Muscle layer of duodenum (tissue), 2 donors: ENCODE data around the gene TIMM17A.
A peak's percentile ranks its signal among the peaks of the same experiment; 100 is the strongest.

Experiments
- H3K27ac ChIP-seq: one replicate; pipeline ENCODE4 v1.7.0; 2013; ENCODE audit warnings: mild to moderate bottlenecking, low read length
- H3K27me3 ChIP-seq: one replicate; pipeline ENCODE4 v1.7.0; 2013; ENCODE audit warnings: low read depth, mild to moderate bottlenecking, control low read depth, low read length
- H3K36me3 ChIP-seq, 2 donors: one replicate each; pipeline ENCODE4 v1.7.0; 2013; ENCODE audit warnings: low read length in 2 of 2, control low read depth in 1 of 2, mild to moderate bottlenecking in 1 of 2; ENCODE audit not compliant: insufficient read depth in 2 of 2, control insufficient read depth in 1 of 2
- H3K4me1 ChIP-seq, 2 donors: one replicate each; pipeline ENCODE4 v1.7.0; 2013; ENCODE audit warnings: low read length in 2 of 2, mild to moderate bottlenecking in 2 of 2, control low read depth in 1 of 2, moderate library complexity in 1 of 2; ENCODE audit not compliant: insufficient read depth in 2 of 2, control insufficient read depth in 1 of 2
- H3K4me3 ChIP-seq, 2 donors: one replicate each; pipeline ENCODE4 v1.7.0; 2013; ENCODE audit warnings: low read length in 2 of 2, low read depth in 1 of 2, mild to moderate bottlenecking in 1 of 2
- H3K9me3 ChIP-seq, 2 donors: one replicate each; pipeline ENCODE4 v1.7.0; 2013; ENCODE audit warnings: low read length in 2 of 2, control low read depth in 1 of 2, mild to moderate bottlenecking in 1 of 2; ENCODE audit not compliant: control insufficient read depth in 1 of 2
- donor health status: healthy.

Gene TIMM17A

GRCh38 chr1:201955009-201955728 lies at the start of gene TIMM17A:
TSS of gene TIMM17A (plus strand) at chr1:201955503. CDS start at chr1:201955527, 24 bp downstream.
- H3K9me3 ChIP-seq: no peaks in the 10 kb centered on the region
- H3K4me3 ChIP-seq: peak within 1 kb of the TSS; percentile 88 to 99
- peaks cover 0 to 16% of the 10 kb centered on the region in 2 donors for H3K4me1 ChIP-seq
- no peaks in the 10 kb centered on the region for H3K27me3 ChIP-seq
- peaks cover 9 to 17% of the 10 kb centered on the region in 2 donors for H3K36me3 ChIP-seq
- H3K27ac ChIP-seq: peak within 1 kb of the TSS; percentile 97

- peak overlapping the region in 1 of 2 donors; percentile 2 for H3K4me3 ChIP-seq
- H3K4me1 ChIP-seq: peaks cover 0 to 37% of the 10 kb centered on the region in 2 donors
- H3K36me3 ChIP-seq: no peaks in the 10 kb centered on the region
- no peaks in the 10 kb centered on the region for H3K9me3 ChIP-seq
- no peaks in the 10 kb centered on the region for H3K27me3 ChIP-seq
- H3K27ac ChIP-seq: peak overlapping the region; percentile 80
Measured at GRCh38 chr1:201906336-201906735, 49.0 kb upstream of the TIMM17A start.

DNA sequence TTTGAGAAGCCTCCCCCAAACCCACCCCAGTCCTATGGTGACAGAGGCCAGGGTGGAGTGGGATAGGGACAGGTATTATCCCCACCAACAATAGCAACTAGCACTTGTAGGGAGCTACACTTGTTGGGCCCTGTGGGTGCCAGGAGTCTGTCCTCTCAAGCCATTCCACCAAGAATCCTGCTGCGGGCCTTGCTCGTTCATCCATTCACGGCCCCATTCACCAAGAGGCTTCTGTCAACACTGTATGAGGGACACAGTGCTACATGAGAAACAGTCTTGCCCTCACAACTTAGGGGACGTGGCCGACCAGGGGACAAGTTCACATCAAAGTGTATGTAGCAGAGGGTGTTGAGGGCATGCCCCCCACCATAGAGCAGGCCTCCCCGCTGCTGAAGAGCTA lies 47.7 kb upstream of the TIMM17A start:
- peak overlapping the region; percentile 80 for H3K27ac ChIP-seq
- H3K36me3 ChIP-seq: no peaks in the 10 kb centered on the region
- no peaks in the 10 kb centered on the region for H3K9me3 ChIP-seq
- H3K27me3 ChIP-seq: no peaks in the 10 kb centered on the region
- H3K4me1 ChIP-seq: peaks cover 0 to 44% of the 10 kb centered on the region in 2 donors
- H3K4me3 ChIP-seq: no peak overlapping the region

DNA sequence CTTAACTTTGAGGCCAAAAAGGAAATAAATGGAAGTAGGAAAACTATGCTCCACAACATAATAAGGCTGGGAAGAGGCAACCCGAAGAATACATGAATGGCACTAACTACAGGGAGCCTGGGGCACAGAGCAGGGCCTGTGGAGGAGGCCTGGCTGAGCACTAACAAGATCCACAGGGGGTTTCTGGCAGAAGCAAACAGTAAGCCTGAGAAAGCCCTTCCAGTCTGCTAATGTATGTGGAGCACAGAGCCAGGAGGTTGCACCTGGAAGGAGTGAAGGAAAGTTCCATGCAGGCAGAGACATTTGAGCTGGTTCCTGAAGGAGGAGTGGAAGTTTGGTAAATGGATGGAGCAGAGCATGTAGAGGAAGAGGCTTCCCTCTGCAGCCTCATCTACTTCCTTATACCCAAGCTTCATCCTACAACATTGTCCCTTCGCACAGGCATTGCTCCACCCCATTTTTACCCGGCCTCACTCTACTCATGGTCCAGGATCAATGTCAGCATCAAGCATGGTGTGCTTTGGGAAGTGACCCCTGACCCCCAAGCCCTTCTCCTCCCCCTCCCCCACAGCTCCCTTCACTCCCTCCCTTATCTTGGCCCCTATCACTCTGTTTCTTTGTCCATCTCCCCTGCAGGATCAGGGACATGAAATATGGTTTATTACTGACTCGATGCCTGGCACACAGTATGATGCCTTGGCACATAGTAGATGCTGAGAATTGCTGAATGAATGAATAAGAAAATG lies 43.3 kb upstream of the TIMM17A start:
- Histone ChIP-seq H3K36me3 (no peaks in the 10 kb centered on the region), H3K9me3 (no peaks in the 10 kb centered on the region), H3K27me3 (no peaks in the 10 kb centered on the region), H3K27ac (peak overlapping the region; percentile 3), H3K4me1 (peaks cover 3 to 47% of the 10 kb centered on the region in 2 donors), H3K4me3 (no peak overlapping the region)

DNA sequence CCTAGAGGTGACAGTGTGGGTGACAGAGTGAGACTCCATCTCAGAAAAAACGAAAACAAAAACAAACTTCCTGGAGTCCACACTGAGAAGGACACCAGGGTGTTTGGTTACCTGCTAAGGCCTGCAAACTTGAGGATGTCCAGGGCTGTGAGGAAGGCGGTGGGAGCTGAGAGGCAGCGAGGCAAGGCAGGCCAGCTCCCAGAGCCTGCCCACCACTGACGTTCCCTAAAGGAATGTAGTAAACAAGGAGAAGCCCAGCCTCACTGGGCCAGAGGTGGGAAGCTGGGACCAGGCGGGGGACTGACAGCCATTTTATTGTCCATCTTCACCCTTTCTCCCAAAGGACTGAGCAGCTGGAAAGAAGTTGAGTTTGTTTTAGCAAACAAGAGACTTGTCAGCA lies 42.5 kb upstream of the TIMM17A start:
- Histone ChIP-seq H3K4me1 (peaks cover 3 to 50% of the 10 kb centered on the region in 2 donors), H3K9me3 (no peaks in the 10 kb centered on the region), H3K27ac (peak overlapping the region; percentile 60), H3K4me3 (no peak overlapping the region), H3K36me3 (no peaks in the 10 kb centered on the region), H3K27me3 (no peaks in the 10 kb centered on the region)

DNA sequence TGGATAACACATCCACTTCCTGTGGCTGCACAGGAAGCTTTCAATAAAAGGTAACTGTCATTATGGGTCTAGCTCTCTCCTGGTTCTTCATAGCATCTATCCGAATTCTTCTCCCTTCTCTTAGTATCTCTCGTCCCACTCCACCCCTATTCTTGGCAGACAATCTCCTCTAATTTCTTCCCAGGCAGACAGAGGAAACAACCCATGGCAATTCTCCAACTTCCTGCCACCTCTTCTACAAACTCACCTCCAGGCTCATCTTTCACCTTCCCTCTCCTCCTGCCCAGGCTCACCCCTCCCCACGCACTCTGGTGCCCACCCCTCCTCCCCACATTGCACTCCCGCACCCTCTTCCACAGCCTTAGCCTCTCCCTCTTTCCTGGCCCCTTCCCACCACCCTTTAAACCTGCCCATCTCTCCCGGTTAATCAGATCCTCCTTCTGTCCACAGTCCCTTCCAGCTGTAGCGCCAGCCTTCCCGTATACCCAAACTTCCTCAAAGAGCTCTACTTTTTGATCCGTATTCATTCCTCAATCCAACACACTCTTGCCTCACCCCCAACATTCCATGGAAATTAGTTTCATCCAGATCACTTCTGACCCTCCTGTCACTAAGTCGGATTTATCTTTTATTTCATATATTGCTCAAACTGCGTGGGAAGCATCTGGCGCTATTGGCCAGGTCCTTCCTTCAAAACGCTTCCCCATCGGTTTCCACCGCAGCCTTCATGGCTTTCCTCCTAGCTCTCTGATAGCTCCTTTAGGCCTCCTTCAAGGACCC lies 40.7 kb upstream of the TIMM17A start:
- Histone ChIP-seq H3K4me3 (peak overlapping the region in 1 of 2 donors; percentile 6), H3K27ac (peak overlapping the region; percentile 76)

DNA sequence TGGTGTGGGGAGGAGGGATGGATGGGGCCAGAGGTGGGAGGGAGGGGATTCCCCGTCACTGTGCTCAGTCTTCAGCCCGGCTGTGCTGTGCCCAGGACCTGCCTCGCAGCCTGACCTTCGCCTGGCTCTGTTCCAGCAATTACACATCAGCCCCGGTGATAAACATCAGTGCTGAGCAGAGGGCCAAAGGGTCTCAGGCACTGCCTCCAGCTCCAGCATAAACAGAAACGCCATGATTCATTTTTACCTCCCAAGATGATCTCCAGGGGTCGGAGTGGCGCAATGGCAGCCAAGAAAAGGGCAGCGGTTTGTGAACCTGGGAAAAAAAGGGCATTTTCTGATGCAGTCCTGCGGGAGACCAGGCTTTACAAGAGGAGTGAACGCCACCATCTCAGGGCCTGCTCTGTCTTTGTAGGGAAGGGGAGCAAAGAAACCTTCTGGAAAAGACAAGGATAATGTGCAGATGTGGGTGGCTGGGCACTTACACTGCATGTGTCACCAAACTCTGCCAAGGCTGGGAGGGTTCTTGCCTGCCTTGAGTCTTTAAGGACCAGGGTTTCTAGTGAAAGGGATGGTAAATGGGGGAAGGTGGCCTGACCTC lies 38.6 kb upstream of the TIMM17A start:
- H3K4me1 ChIP-seq: peaks cover 3 to 57% of the 10 kb centered on the region in 2 donors
- peak overlapping the region in 1 of 2 donors; percentile 27 for H3K4me3 ChIP-seq
- H3K27ac ChIP-seq: peak overlapping the region; percentile 76
- H3K36me3 ChIP-seq: no peaks in the 10 kb centered on the region
- no peaks in the 10 kb centered on the region for H3K27me3 ChIP-seq
- no peaks in the 10 kb centered on the region for H3K9me3 ChIP-seq

More for the DNA sequence above, 40.7 kb upstream of the TIMM17A start:
- H3K4me1 ChIP-seq: peaks cover 3 to 54% of the 10 kb centered on the region in 2 donors
- no peaks in the 10 kb centered on the region for H3K27me3 ChIP-seq
- no peaks in the 10 kb centered on the region for H3K36me3 ChIP-seq
- H3K9me3 ChIP-seq: no peaks in the 10 kb centered on the region

DNA sequence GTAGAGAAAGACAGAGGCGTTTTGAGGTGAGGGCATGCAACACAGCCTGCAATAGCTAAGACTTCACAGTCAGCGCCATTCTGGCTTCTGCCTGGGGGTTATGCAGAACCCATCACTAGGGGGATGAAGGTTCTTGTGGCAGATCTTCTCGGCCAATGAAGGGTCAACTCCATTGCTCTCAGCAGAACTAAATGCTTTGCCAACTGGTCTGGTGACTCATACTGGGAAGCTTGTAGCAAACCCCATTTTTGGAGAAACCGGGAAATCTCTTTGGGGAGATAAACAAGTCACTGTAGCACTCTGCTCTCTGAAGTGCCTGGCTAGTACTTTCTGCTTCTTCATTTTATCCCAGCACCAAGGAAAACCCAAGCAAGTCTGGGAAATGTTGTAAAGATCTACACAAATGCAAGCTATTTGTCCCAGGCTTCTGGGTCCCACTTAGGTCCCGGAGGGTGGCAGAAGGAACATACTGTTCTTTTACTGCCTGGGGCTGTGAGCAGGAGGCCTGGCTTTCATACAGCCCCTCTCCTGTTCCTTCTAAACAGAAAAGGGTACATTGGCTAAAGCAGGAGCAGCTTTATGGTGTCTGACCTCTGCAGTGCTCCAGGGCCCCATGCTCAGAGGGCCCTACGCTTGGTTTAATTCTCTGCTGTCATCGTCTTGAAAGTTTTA lies 37.8 kb upstream of the TIMM17A start:
- Histone ChIP-seq H3K4me3 (peak overlapping the region in 1 of 2 donors; percentile 27), H3K9me3 (no peaks in the 10 kb centered on the region), H3K27me3 (no peaks in the 10 kb centered on the region), H3K27ac (peak overlapping the region; percentile 76), H3K36me3 (peaks cover 3 to 4% of the 10 kb centered on the region in 2 donors), H3K4me1 (peaks cover 3 to 55% of the 10 kb centered on the region in 2 donors)

DNA sequence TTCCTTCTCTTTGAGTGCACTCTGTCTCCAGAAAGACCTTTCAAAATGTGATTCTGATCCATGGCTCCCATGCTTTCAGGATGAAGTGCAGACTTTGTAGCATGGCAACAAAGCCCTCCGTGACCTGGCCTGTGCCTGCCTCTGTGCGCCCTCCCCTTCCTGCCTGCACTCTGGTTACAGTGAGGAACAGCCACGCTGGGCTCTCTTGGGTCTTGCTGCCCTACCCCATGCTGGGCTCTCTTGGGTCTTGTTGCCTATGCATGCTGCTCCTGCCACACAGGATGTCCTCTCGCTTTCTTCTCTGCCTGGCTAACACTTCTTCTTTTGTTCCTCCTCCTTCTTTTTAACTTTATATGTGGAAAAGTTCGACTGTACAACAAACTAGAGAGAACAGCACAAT lies 37.0 kb upstream of the TIMM17A start:
- no peaks in the 10 kb centered on the region for H3K9me3 ChIP-seq
- no peak overlapping the region for H3K4me3 ChIP-seq
- H3K4me1 ChIP-seq: peaks cover 3 to 55% of the 10 kb centered on the region in 2 donors
- H3K27ac ChIP-seq: peak overlapping the region; percentile 76
- H3K36me3 ChIP-seq: peaks cover 3 to 4% of the 10 kb centered on the region in 2 donors
- H3K27me3 ChIP-seq: no peaks in the 10 kb centered on the region

DNA sequence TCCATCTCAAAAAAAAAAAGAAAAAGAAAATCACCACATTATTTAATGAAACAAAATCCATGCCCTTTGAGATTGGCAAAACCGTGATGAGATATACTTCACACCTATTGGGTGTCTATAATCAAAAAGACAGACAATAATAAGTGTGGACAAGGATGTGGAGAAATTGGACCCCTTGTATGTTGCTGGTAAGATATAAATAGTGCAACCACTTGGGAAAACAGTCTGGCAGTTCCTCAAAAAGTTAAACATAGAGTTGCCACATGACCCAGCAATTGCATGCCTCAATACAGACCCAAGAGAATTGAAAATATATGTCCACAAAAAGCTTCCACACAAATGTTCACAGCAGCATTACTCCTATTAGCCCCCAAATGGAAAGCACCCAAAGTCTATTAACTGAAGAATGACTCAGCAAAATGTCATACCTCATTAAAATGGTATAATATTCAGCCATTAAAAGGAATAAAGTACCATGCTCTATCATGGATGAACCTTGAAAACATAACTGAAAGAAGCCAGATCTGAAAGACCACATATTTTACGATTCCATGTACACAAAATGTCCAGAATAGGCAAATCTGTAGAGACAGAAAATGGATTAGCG lies 33.2 kb upstream of the TIMM17A start:
- Histone ChIP-seq H3K4me1 (peaks cover 0 to 58% of the 10 kb centered on the region in 2 donors), H3K36me3 (peaks cover 3 to 4% of the 10 kb centered on the region in 2 donors), H3K27ac (no peak overlapping the region), H3K27me3 (no peaks in the 10 kb centered on the region), H3K9me3 (no peaks in the 10 kb centered on the region), H3K4me3 (no peak overlapping the region)
